HG03025 (cell line): Measurements from ENCODE around the gene RRP15.

Experiments
- ATAC-seq: cut with Tn5 transposase; IDR thresholded peaks from one replicate; pipeline ENCODE4 v1.9.1; 2021; ENCODE audit warnings: mild to moderate bottlenecking, moderate library complexity; ENCODE audit not compliant: unreplicated experiment, low FRiP score

Gene RRP15

GRCh38 chr1:218357211-218357892 lies 72.3 kb downstream of the RRP15 start:
- no peak for ATAC-seq

- ATAC-seq = no peak
These were observed 72.8 kb downstream of the RRP15 start for GRCh38 chr1:218357893-218358232.

- ATAC-seq = no peak
These were observed 76.4 kb downstream of the RRP15 start for GRCh38 chr1:218361298-218362065.

- ATAC-seq = no peak
These were observed 77.5 kb downstream of the RRP15 start for GRCh38 chr1:218362418-218363076.

- no peak for ATAC-seq
These were observed 78.0 kb downstream of the RRP15 start for GRCh38 chr1:218363141-218363540.

- ATAC-seq = no peak
These were observed 79.1 kb downstream of the RRP15 start for GRCh38 chr1:218364028-218364710.

GRCh38 chr1:218365226-218365999 lies 80.3 kb downstream of the RRP15 start:
- no peak for ATAC-seq

- no peak for ATAC-seq
These were observed 81.4 kb downstream of the RRP15 start for GRCh38 chr1:218366322-218367052.

GRCh38 chr1:218367118-218367517 lies 82.0 kb downstream of the RRP15 start:
- no peak for ATAC-seq

- no peak for ATAC-seq
These were observed 83.6 kb downstream of the RRP15 start for GRCh38 chr1:218368686-218369085.

GRCh38 chr1:218369688-218370511 lies 84.8 kb downstream of the RRP15 start:
- no peak for ATAC-seq

GRCh38 chr1:218371927-218372672 lies 87.0 kb downstream of the RRP15 start:
- ATAC-seq = no peak

GRCh38 chr1:218374401-218375353 lies 89.6 kb downstream of the RRP15 start:
- no peak for ATAC-seq

GRCh38 chr1:218376722-218377121 lies 91.6 kb downstream of the RRP15 start:
- ATAC-seq = no peak

GRCh38 chr1:218377143-218377660 lies 92.1 kb downstream of the RRP15 start:
- ATAC-seq = no peak

GRCh38 chr1:218380125-218380977 lies 95.3 kb downstream of the RRP15 start:
- ATAC-seq = no peak
